H1 (cell line): ENCODE results near the gene MGAT5B.

ENCODE experiments used
- ATF3 ChIP-seq: IDR thresholded peaks from 2 replicates; pipeline ENCODE4 v1.6.1; 2011; ENCODE audit warnings: low read depth, mild to moderate bottlenecking, low read length; ENCODE audit not compliant: insufficient read depth
- BACH1 ChIP-seq: IDR thresholded peaks from 2 replicates; pipeline ENCODE4 v1.6.1; 2012; ENCODE audit warnings: low read length, improper control_type of control experiment
- CBX5 ChIP-seq: fragments of 300-800, 300-1000 bp; sonication (generic); IDR thresholded peaks from 2 replicates; pipeline ENCODE4 v1.7.1; 2016; ENCODE audit warnings: antibody characterized with exemption, low read length, low read depth
- CREB1 ChIP-seq: IDR thresholded peaks from 2 replicates; pipeline ENCODE4 v1.6.1; 2012; ENCODE audit warnings: inconsistent platforms
- CTCF ChIP-seq, 3 experiments: IDR thresholded peaks; 1 replicate in 2 of 3; 2 replicates in 1 of 3; pipeline versions ENCODE4 v1.5.1 to v1.6.1; 2011; ENCODE audit warnings: low read length in 3 of 3, mild to moderate bottlenecking in 3 of 3, inconsistent platforms in 2 of 3, low read depth in 1 of 3, moderate library complexity in 1 of 3; ENCODE audit not compliant: insufficient read depth in 1 of 3; ENCODE audit errors: control extremely low read depth in 1 of 3
- EZH2 ChIP-seq: fragments of 200-600 bp; sonication (generic); IDR thresholded peaks from 2 replicates; pipeline ENCODE4 v1.7.1; 2012; ENCODE audit warnings: low read depth, mild to moderate bottlenecking, moderate library complexity, low read length, inconsistent platforms; ENCODE audit not compliant: severe bottlenecking
- KDM1A ChIP-seq: fragments of 200-600, 300-600 bp; sonication (generic); IDR thresholded peaks from 2 replicates; pipeline ENCODE4 v1.7.1; 2016; ENCODE audit warnings: mild to moderate bottlenecking, low read length, borderline replicate concordance
- MAX ChIP-seq: IDR thresholded peaks from 2 replicates; pipeline ENCODE4 v1.6.1; 2012; ENCODE audit warnings: inconsistent platforms
- POLR2A ChIP-seq, 2 experiments: IDR thresholded peaks; 1 replicate in 1 of 2; 2 replicates in 1 of 2; pipeline ENCODE4 v1.6.1; 2011; ENCODE audit warnings: low read depth in 2 of 2, low read length in 2 of 2, mild to moderate bottlenecking in 2 of 2; ENCODE audit errors: control extremely low read depth in 1 of 2
- SP2 ChIP-seq: IDR thresholded peaks from 2 replicates; pipeline ENCODE4 v1.6.1; 2012; ENCODE audit warnings: mild to moderate bottlenecking, low read length, inconsistent platforms
- TBP ChIP-seq: IDR thresholded peaks from 2 replicates; pipeline ENCODE4 v1.6.1; 2011; ENCODE audit warnings: low read depth, low read length, improper control_type of control experiment
- TCF12 ChIP-seq: IDR thresholded peaks from 2 replicates; pipeline ENCODE4 v1.6.1; 2011; ENCODE audit warnings: low read depth, mild to moderate bottlenecking, low read length

- TF ChIP-seq BACH1 (no peak), TCF12 (no peak), CTCF (IDR thresholded peaks at IDR 0.05; ENCODE audit: control extremely low read depth in 1 of 3, insufficient read depth in 1 of 3, low read depth in 1 of 3, low read length in 3 of 3) (no peak), CBX5 (no peak), KDM1A (no peak), EZH2 (no peak), SP2 (no peak), MAX (no peak), POLR2A (IDR thresholded peaks at IDR 0.05; ENCODE audit: control extremely low read depth in 1 of 2, low read depth in 2 of 2, low read length in 2 of 2) (no peak), ATF3 (no peak), TBP (no peak), CREB1 (no peak)
Observed at GRCh38 chr17:76880971-76881370, 12.8 kb downstream of the MGAT5B start.
